Peyer's patch (tissue), 4 donors: ENCODE data around the gene CAP2.
"Not testable (repeated sequence)": the region's sequence is repeated elsewhere in the genome, so short reads cannot be mapped to it uniquely, and the experiment has no call there.

ENCODE experiments used
- CTCF ChIP-seq, 6 experiments: fragments of 450-650 bp in 4 of 6; fragments of 200-600 bp in 2 of 6; sonication (generic) in 1 of 6; IDR thresholded peaks; one replicate each; pipeline ENCODE4 v1.5.1; 2017 to 2019; ENCODE audit warnings: antibody characterized with exemption in 6 of 6, mild to moderate bottlenecking in 3 of 6, moderate library complexity in 1 of 6
- POLR2A ChIP-seq, 2 donors: fragments of 450-650 bp; IDR thresholded peaks; one replicate each; pipeline ENCODE4 v1.5.1; 2017; ENCODE audit warnings: antibody characterized with exemption in 2 of 2, mild to moderate bottlenecking in 2 of 2, moderate library complexity in 2 of 2

- not testable (repeated sequence) for TF ChIP-seq CTCF, POLR2A (IDR thresholded peaks at IDR 0.05)
Measured at GRCh38 chr6:17428595-17429120, 35.3 kb downstream of the CAP2 start.
